HepG2 (cell line): ENCODE measurements around the gene NSMF. TPM values are rescaled to one million over a fixed set of nuclear protein-coding genes. Genes with fewer than 3 reads are reported as not detected.
A peak's percentile ranks its signal among the peaks of the same experiment; 100 is the strongest.

Source experiments
- ARID5B ChIP-seq: IDR thresholded peaks from 2 replicates; pipeline ENCODE4 v1.4.0; 2020; ENCODE audit warnings: mild to moderate bottlenecking, missing genetic modification reagents
- MBNL3 ChIP-seq: fragments of 250-450 bp; sonication (Bioruptor Pico); conservative IDR thresholded peaks from 2 replicates; pipeline ENCODE4 v1.8.0; 2022; ENCODE audit warnings: mild to moderate bottlenecking, inconsistent platforms
- SMARCE1 ChIP-seq: fragments of 450-650 bp; IDR thresholded peaks from 2 replicates; pipeline ENCODE4 v1.6.1; 2017; ENCODE audit warnings: borderline replicate concordance
- ZFP91 ChIP-seq: sonication (generic); formaldehyde crosslinking; IDR thresholded peaks from 2 replicates; pipeline ENCODE4 v1.9.0; 2022; ENCODE audit warnings: missing genetic modification reagents, mild to moderate bottlenecking, borderline replicate concordance
- ZNF430 ChIP-seq: sonication (generic); formaldehyde crosslinking; IDR thresholded peaks from 2 replicates; pipeline ENCODE4 v1.9.0; 2021; ENCODE audit warnings: mild to moderate bottlenecking, missing genetic modification reagents
- ZNF615 ChIP-seq: sonication (generic); formaldehyde crosslinking; IDR thresholded peaks from 2 replicates; pipeline ENCODE4 v1.5.0; 2020; ENCODE audit warnings: mild to moderate bottlenecking, missing genetic modification reagents, borderline replicate concordance
- ZNF770 ChIP-seq: sonication (generic); formaldehyde crosslinking; IDR thresholded peaks from 2 replicates; pipeline ENCODE4 v1.5.0; 2020; ENCODE audit warnings: mild to moderate bottlenecking, missing genetic modification reagents
- ZXDC ChIP-seq: sonication (generic); formaldehyde crosslinking; IDR thresholded peaks from 2 replicates; pipeline ENCODE4 v1.5.0; 2020; ENCODE audit warnings: mild to moderate bottlenecking, missing genetic modification reagents
- polyA plus RNA-seq, 8 experiments: library from polyadenylated mRNA; depleted of rRNA in 3 of 8; stranded (reverse) in 7 of 8; unstranded in 1 of 8; fragments of >200 nt; fragmentation: Illumina TruSeq in 4 of 8; extraction: Trizol in 4 of 8; gene quantifications; 2 replicates each; pipeline versions ENCODE4 v1.2.1 to v1.2.3, GENCODE V29; 2011 to 2016; ENCODE audit warnings: low read depth in 4 of 8, missing spikeins in 1 of 8, mixed read lengths in 1 of 8; ENCODE audit not compliant: insufficient read depth in 1 of 8
- total RNA-seq, 5 experiments: library from RNA; depleted of rRNA; stranded (reverse); fragments of >200 nt; fragmentation: Illumina TruSeq; extraction: Trizol; gene quantifications; 2 replicates each; pipeline ENCODE4 v1.2.3, GENCODE V29; 2016; ENCODE audit warnings: low read depth in 1 of 5

The NSMF gene
- total and polyA plus RNA-seq, 2 of the 13 experiments (the other 11 are each of a cell fraction or from before 2014, with no cell fraction given): 44.3 to 183 TPM

- TF ChIP-seq ZNF770 (peak; percentile 53), ZXDC (0 out of 2 replicates have a peak, but pooled peaks have one; percentile 20), ZNF430 (CRISPR knock-in tag) (0 out of 2 replicates have a peak, but pooled peaks have one; percentile 33), SMARCE1 (no peak), ARID5B (0 out of 2 replicates have a peak, but pooled peaks have one; percentile 10), ZNF615 (CRISPR knock-in tag) (no peak), MBNL3 (CRISPR knock-in tag) (no peak), ZFP91 (CRISPR knock-in tag) (peak; percentile 75; the same call in 1 of the 2 replicates)
These were observed 648 bp upstream of the NSMF start (continued) for GRCh38 chr9:137459601-137460362.
